Kidney (tissue), 14 donors: Measurements from ENCODE around the gene ERBB4. TPM values are rescaled to one million over a fixed set of nuclear protein-coding genes. Genes with fewer than 3 reads are reported as not detected.

Source experiments
- DNase-seq, 5 donors: peaks; one replicate each; pipeline ENCODE4 v3.0.0-alpha.2; 2013 to 2020
- FAIRE-seq: peaks from 2 replicates; lab custom pipeline; 2012; peaks lifted over from hg19 to GRCh38; lab: Jason Lieb, UNC
- H3K27ac ChIP-seq, 2 donors: one replicate each; pipeline ENCODE4 v1.7.0; 2013; ENCODE audit warnings: low read depth in 2 of 2, low read length in 2 of 2, inconsistent platforms in 1 of 2
- H3K27me3 ChIP-seq: one replicate; pipeline ENCODE4 v1.7.1; 2013; ENCODE audit warnings: low read length, inconsistent platforms; ENCODE audit not compliant: control insufficient read depth, insufficient read depth
- H3K36me3 ChIP-seq, 3 donors: one replicate each; pipeline versions ENCODE4 v1.7.0 to v1.7.1; 2013; ENCODE audit warnings: low read length in 3 of 3, control low read depth in 1 of 3, inconsistent platforms in 1 of 3; ENCODE audit not compliant: insufficient read depth in 3 of 3, control insufficient read depth in 2 of 3
- H3K4me1 ChIP-seq, 3 donors: one replicate each; pipeline versions ENCODE4 v1.7.0 to v1.7.1; 2013; ENCODE audit warnings: low read length in 3 of 3, inconsistent platforms in 1 of 3, low read depth in 1 of 3; ENCODE audit not compliant: control insufficient read depth in 2 of 3, insufficient read depth in 2 of 3
- H3K4me3 ChIP-seq, 3 donors: one replicate each; pipeline versions ENCODE4 v1.7.0 to v1.8.1; 2013; ENCODE audit warnings: low read length in 3 of 3, control low read depth in 1 of 3, inconsistent platforms in 1 of 3
- H3K9ac ChIP-seq, 3 donors: one replicate each; pipeline versions ENCODE4 v1.7.0 to v1.7.1; 2013; ENCODE audit warnings: low read length in 3 of 3, control low read depth in 1 of 3, inconsistent platforms in 1 of 3
- H3K9me3 ChIP-seq, 3 donors: one replicate each; pipeline versions ENCODE4 v1.7.0 to v1.7.1; 2013; ENCODE audit warnings: low read length in 3 of 3, control low read depth in 1 of 3, inconsistent platforms in 1 of 3; ENCODE audit not compliant: control insufficient read depth in 2 of 3, insufficient read depth in 1 of 3
- CTCF ChIP-seq: IDR thresholded peaks from 3 replicates; pipeline ENCODE4 v1.5.1; 2012; ENCODE audit warnings: mild to moderate bottlenecking, moderate library complexity, borderline replicate concordance; ENCODE audit not compliant: insufficient read depth; ENCODE audit errors: extremely low read depth
- intact Hi-C: fragments of 100-400 bp; cut with DNase I; formaldehyde crosslinking; loops from one replicate; pipeline ENCODE4 v1.11.1; 2022
- polyA plus RNA-seq: library from polyadenylated mRNA; stranded (reverse); fragments of 350-450 nt; fragmentation: Illumina TruSeq; extraction: RNeasy Lipid Tissue Mini Kit (QIAGEN cat#74804); gene quantifications from one replicate; pipeline ENCODE4 v1.2.3, GENCODE V29; 2014; ENCODE audit warnings: low read depth, low replicate concordance; ENCODE audit not compliant: insufficient read depth
- total RNA-seq: library from RNA; stranded (reverse); fragmentation: NEBNext Ultra II Directional; extraction: Animal tissue kit (Norgen Biotek cat#: 25700); gene quantifications from one replicate; pipeline ENCODE4 v1.2.1, GENCODE V29; 2021
- donor health status: control.
- donor health status: control.
- donor health status: control.
- donor health status: control.
- donor health status: control.
- donor health status: DM: yes; HTN: yes; CAD: no.
- donor health status: Normal renal cell carcinoma (clear cell type).

The ERBB4 gene
- total and polyA plus RNA-seq, 2 donors from 2014 or later: 3.9 to 152 TPM

GRCh38 chr2:212282671-212283261, 255.8 kb downstream of the ERBB4 start:
- no peaks in the 10 kb centered on the region for H3K9me3 ChIP-seq
- intact Hi-C loops: no loop called here
- H3K27me3 ChIP-seq: no peaks in the 10 kb centered on the region
- TF ChIP-seq CTCF: no peak
- no peak overlapping the region for H3K4me3 ChIP-seq
- no peak overlapping the region for H3K27ac ChIP-seq
- no peak for FAIRE-seq
- no peak overlapping the region for H3K9ac ChIP-seq
- H3K4me1 ChIP-seq: peaks cover 0 to 6% (median 0%) of the 10 kb centered on the region in 3 donors
- peak in 1 of 5 donors; percentile 30 for DNase-seq
- no peaks in the 10 kb centered on the region for H3K36me3 ChIP-seq

- Histone ChIP-seq H3K27me3 (no peaks in the 10 kb centered on the region), H3K4me3 (no peak overlapping the region), H3K4me1 (peaks cover 0 to 5% (median 0%) of the 10 kb centered on the region in 3 donors), H3K9ac (no peak overlapping the region), H3K27ac (no peak overlapping the region), H3K9me3 (no peaks in the 10 kb centered on the region), H3K36me3 (no peaks in the 10 kb centered on the region)
- no peak for FAIRE-seq
- intact Hi-C loops: no loop called here
- no peak for TF ChIP-seq CTCF
- peak in 2 of 5 donors; percentile 20 to 29 for DNase-seq
Measured at GRCh38 chr2:212276813-212277212, 261.8 kb downstream of the ERBB4 start.

- Histone ChIP-seq H3K4me3 (no peak overlapping the region), H3K4me1 (no peaks in the 10 kb centered on the region), H3K9ac (no peak overlapping the region), H3K9me3 (no peaks in the 10 kb centered on the region), H3K27ac (no peak overlapping the region), H3K36me3 (no peaks in the 10 kb centered on the region), H3K27me3 (no peaks in the 10 kb centered on the region)
- DNase-seq: no peak
- no peak for TF ChIP-seq CTCF
- intact Hi-C loops: no loop called here
- no peak for FAIRE-seq
Measured at GRCh38 chr2:212274215-212274614, 264.4 kb downstream of the ERBB4 start.

GRCh38 chr2:212271583-212271982, 267.0 kb downstream of the ERBB4 start:
- DNase-seq (no peak), FAIRE-seq (no peak)
- Histone ChIP-seq H3K36me3 (no peaks in the 10 kb centered on the region), H3K27me3 (no peaks in the 10 kb centered on the region), H3K9ac (no peak overlapping the region), H3K27ac (no peak overlapping the region), H3K4me3 (no peak overlapping the region), H3K9me3 (no peaks in the 10 kb centered on the region), H3K4me1 (no peaks in the 10 kb centered on the region)
- intact Hi-C loops: no loop called here
- TF ChIP-seq CTCF: no peak
